ENCODE measurements around the gene NUPR1. TPM values are rescaled to one million over a fixed set of nuclear protein-coding genes. Genes with fewer than 3 reads are reported as not detected.

NUPR1 gene
- total RNA-seq, 2 experiments from 2014 or later = not detected

DNA sequence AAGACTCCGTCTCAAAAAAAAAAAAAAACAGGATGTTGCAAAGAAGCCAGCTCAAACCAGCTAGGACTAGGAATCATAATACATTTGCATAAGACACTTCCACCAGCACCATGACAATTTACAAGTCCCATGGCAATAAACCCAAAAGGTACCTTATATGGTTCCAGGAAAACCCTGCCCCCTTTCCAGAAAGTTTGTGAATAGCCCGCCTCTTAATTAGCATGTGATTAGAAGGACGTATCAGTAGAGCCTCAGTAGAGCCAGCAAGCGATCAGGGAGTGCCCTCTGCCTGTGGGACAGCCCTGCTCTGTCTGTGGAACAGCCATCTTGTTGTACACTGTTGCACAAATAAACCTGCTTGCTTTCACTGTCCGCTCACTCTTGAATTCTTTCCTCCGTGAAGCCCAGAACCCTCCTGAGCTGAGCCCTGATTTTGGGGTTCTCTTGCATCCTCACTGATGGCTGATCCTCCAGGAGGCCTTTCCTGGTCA, 14.0 kb downstream of the NUPR1 start:
- no peaks in the 10 kb centered on the region for H3K36me3 Mint-ChIP-seq (ENCODE audit: low read depth)
- Histone ChIP-seq H3K4me3 (ENCODE audit: low read length) (no peak overlapping the region), H3K9me3 (ENCODE audit: control insufficient read depth in 1 of 2, insufficient read depth in 1 of 2, low read length in 2 of 2) (no peaks in the 10 kb centered on the region), H3K27ac (ENCODE audit: low read depth in 1 of 2, low read length in 2 of 2) (no peak overlapping the region), H3K36me3 (ENCODE audit: insufficient read depth, low read length) (no peaks in the 10 kb centered on the region), H3K27me3 (ENCODE audit: control insufficient read depth in 1 of 2, insufficient read depth in 2 of 2, low read length in 2 of 2) (no peaks in the 10 kb centered on the region), H3K4me1 (ENCODE audit: insufficient read depth, low read length) (peaks cover 4% of the 10 kb centered on the region)
- H3K27ac Mint-ChIP-seq = no peak overlapping the region
- TF ChIP-seq CTCF (IDR thresholded peaks at IDR 0.05) = no peak
- DNase-seq = peak in 2 of 14 experiments; percentile 17 to 38
- no peaks in the 10 kb centered on the region for H3K9me3 Mint-ChIP-seq
- ChIA-PET CTCF (no interaction called here), POLR2A (interaction anchor here (1.8 to 2.9 kb wide), 2 partner anchors 10 to 31 kb away, joined by 9 to 11 read pairs; partner anchors contain the start of gene APOBR)
- intact Hi-C loops (cut with DNase I, micrococcal nuclease) = loop anchor here in 1 of 2 experiments (5.0 to 10.0 kb wide), 2 partner anchors 50 to 68 kb away; partner anchors contain the start of gene NPIPB7
- no peaks in the 10 kb centered on the region for H3K27me3 Mint-ChIP-seq
- H3K4me1 Mint-ChIP-seq (ENCODE audit: low read depth) = peaks cover 11% of the 10 kb centered on the region
- ATAC-seq (ENCODE audit: poor library complexity) = peak; percentile 78
- no peak overlapping the region for H3K4me3 Mint-ChIP-seq

DNA sequence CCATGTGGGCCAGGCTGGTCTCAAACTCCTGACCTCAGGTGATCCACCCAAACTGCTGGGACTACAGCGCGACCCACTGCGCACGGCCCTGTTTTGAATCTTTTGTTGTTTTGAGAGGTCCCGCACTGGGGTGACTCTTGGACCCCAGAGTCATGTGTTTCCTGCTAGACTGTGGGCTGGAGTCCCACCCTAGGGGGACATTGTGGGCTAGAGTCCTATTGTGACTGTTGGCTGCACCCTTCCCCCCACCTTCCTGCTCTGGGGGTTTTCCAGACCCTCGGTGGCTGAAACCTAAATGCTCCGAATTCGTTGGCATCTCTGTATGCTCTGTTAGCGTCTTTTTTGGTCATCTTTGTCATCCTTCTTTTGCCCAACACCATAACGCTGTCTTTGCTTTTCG, 16.0 kb downstream of the NUPR1 start:
- POLR2A ChIA-PET = no interaction called here
- no peak for ATAC-seq (ENCODE audit: poor library complexity)
- H3K4me1 ChIP-seq (ENCODE audit: insufficient read depth, low read length) = peaks cover 4% of the 10 kb centered on the region
- H3K9me3 ChIP-seq (ENCODE audit: control insufficient read depth in 1 of 2, insufficient read depth in 1 of 2, low read length in 2 of 2) = no peaks in the 10 kb centered on the region
- Mint-ChIP-seq H3K36me3 (ENCODE audit: low read depth) (no peaks in the 10 kb centered on the region), H3K9me3 (no peaks in the 10 kb centered on the region), H3K4me1 (ENCODE audit: low read depth) (peaks cover 11% of the 10 kb centered on the region), H3K4me3 (no peak overlapping the region), H3K27ac (no peak overlapping the region), H3K27me3 (no peaks in the 10 kb centered on the region)
- no peaks in the 10 kb centered on the region for H3K27me3 ChIP-seq (ENCODE audit: control insufficient read depth in 1 of 2, insufficient read depth in 2 of 2, low read length in 2 of 2)
- H3K36me3 ChIP-seq (ENCODE audit: insufficient read depth, low read length) = no peaks in the 10 kb centered on the region
- CTCF ChIA-PET = no interaction called here
- TF ChIP-seq CTCF (IDR thresholded peaks at IDR 0.05) = no peak
- H3K27ac ChIP-seq (ENCODE audit: low read depth in 1 of 2, low read length in 2 of 2) = no peak overlapping the region
- intact Hi-C loops (cut with DNase I, micrococcal nuclease) = loop anchor here in 1 of 2 experiments (5.0 to 10.0 kb wide), 2 partner anchors 48 to 70 kb away; partner anchors contain the start of gene NPIPB7
- DNase-seq = no peak
- H3K4me3 ChIP-seq (ENCODE audit: low read length) = no peak overlapping the region

- no peak overlapping the region for H3K4me3 ChIP-seq (ENCODE audit: low read length)
- intact Hi-C loops (cut with DNase I, micrococcal nuclease) = loop anchor here in 1 of 2 experiments (5.0 to 10.0 kb wide), 2 partner anchors 47 to 71 kb away; partner anchors contain the start of gene NPIPB7
- CTCF ChIA-PET = no interaction called here
- H3K27me3 ChIP-seq (ENCODE audit: control insufficient read depth in 1 of 2, insufficient read depth in 2 of 2, low read length in 2 of 2) = no peaks in the 10 kb centered on the region
- no peaks in the 10 kb centered on the region for H3K36me3 Mint-ChIP-seq (ENCODE audit: low read depth)
- H3K4me1 Mint-ChIP-seq (ENCODE audit: low read depth) = peaks cover 11% of the 10 kb centered on the region
- H3K27me3 Mint-ChIP-seq = no peaks in the 10 kb centered on the region
- no peaks in the 10 kb centered on the region for H3K9me3 Mint-ChIP-seq
- no peaks in the 10 kb centered on the region for H3K9me3 ChIP-seq (ENCODE audit: control insufficient read depth in 1 of 2, insufficient read depth in 1 of 2, low read length in 2 of 2)
- H3K4me1 ChIP-seq (ENCODE audit: insufficient read depth, low read length) = peaks cover 4% of the 10 kb centered on the region
- H3K36me3 ChIP-seq (ENCODE audit: insufficient read depth, low read length) = no peaks in the 10 kb centered on the region
- no peak for TF ChIP-seq CTCF (IDR thresholded peaks at IDR 0.05)
- H3K27ac Mint-ChIP-seq = no peak overlapping the region
- H3K27ac ChIP-seq (ENCODE audit: low read depth in 1 of 2, low read length in 2 of 2) = no peak overlapping the region
- H3K4me3 Mint-ChIP-seq = no peak overlapping the region
- no peak for ATAC-seq (ENCODE audit: poor library complexity)
- POLR2A ChIA-PET = interaction anchor here (0.9 to 1.1 kb wide), 2 partner anchors 13 to 27 kb away, joined by 3 read pairs; partner anchors contain the start of gene APOBR
- no peak for DNase-seq
Measured at GRCh38 chr16:28521436-28521835, 17.3 kb downstream of the NUPR1 start.

Measured in CD4-positive, alpha-beta T cell (primary cell).